Heart right ventricle (tissue), 16 donors: ENCODE data around the gene PEX16. TPM values are rescaled to one million over a fixed set of nuclear protein-coding genes. Genes with fewer than 3 reads are reported as not detected.

Source experiments
- ATAC-seq, 8 donors: fragments of 200-7000 bp; cut with Tn5 transposase; one replicate each; pipeline ENCODE4 v1.9.1; 2020; ENCODE audit warnings: mild to moderate bottlenecking in 8 of 8, moderate library complexity in 8 of 8, moderate number of reproducible peaks in 1 of 8
- DNase-seq, 2 donors: peaks; one replicate each; pipeline ENCODE4 v3.0.0-alpha.2; 2020
- H3K27ac ChIP-seq, 10 donors: fragments of 200-600 bp; sonication (generic) in 2 of 10; one replicate each; pipeline versions ENCODE4 v1.5.0 to v1.8.0; 2020 to 2022; ENCODE audit warnings: mild to moderate bottlenecking in 3 of 10
- H3K27me3 ChIP-seq, 7 donors: fragments of 200-600 bp; one replicate each; pipeline ENCODE4 v1.8.0; 2021 to 2022; ENCODE audit warnings: mild to moderate bottlenecking in 2 of 7
- H3K36me3 ChIP-seq, 9 donors: fragments of 200-600 bp; sonication (generic) in 1 of 9; one replicate each; pipeline versions ENCODE4 v1.5.0 to v1.8.0; 2020 to 2022; ENCODE audit warnings: mild to moderate bottlenecking in 2 of 9
- H3K4me1 ChIP-seq, 9 donors: fragments of 200-600 bp; sonication (generic) in 1 of 9; one replicate each; pipeline versions ENCODE4 v1.5.0 to v1.8.0; 2020 to 2022; ENCODE audit warnings: mild to moderate bottlenecking in 4 of 9
- H3K4me3 ChIP-seq, 10 donors: fragments of 200-600 bp; sonication (generic) in 2 of 10; one replicate each; pipeline versions ENCODE4 v1.5.0 to v1.8.0; 2020 to 2022; ENCODE audit warnings: mild to moderate bottlenecking in 7 of 10, moderate library complexity in 2 of 10
- H3K9me3 ChIP-seq, 11 donors: fragments of 200-600 bp in 10 of 11; sonication (generic) in 2 of 11; one replicate each; pipeline versions ENCODE4 v1.5.0 to v1.8.0; 2013 to 2022; ENCODE audit warnings: mild to moderate bottlenecking in 2 of 11, control low read depth in 1 of 11, moderate library complexity in 1 of 11
- CTCF ChIP-seq, 9 donors: fragments of 200-600 bp; sonication (generic) in 2 of 9; IDR thresholded peaks; one replicate each; pipeline versions ENCODE4 v1.5.0 to v1.8.0; 2021 to 2022; ENCODE audit warnings: antibody characterized with exemption in 9 of 9, mild to moderate bottlenecking in 5 of 9, moderate library complexity in 1 of 9
- WGBS, 2 donors: extraction: QIAGEN DNeasy Blood & Tissue Kit; methylation state at CpG; one replicate each; pipeline ENCODE4 v1.1.7; 2013; ENCODE audit warnings: inconsistent platforms in 1 of 2; 5-methylcytosine and 5-hydroxymethylcytosine counted together
- intact Hi-C, 10 donors: fragments of 100-400 bp; cut with DNase I; formaldehyde crosslinking; loops; one replicate each; pipeline versions ENCODE4 v1.11.1 to v1.14.2; 2022
- polyA plus RNA-seq, 2 donors: library from polyadenylated mRNA; stranded (reverse); fragments of 200-250 nt; gene quantifications; one replicate each; pipeline ENCODE4 v1.2.3, GENCODE V29; 2013
- total RNA-seq, 10 donors: library from RNA; stranded (reverse); fragmentation: NEBNext Ultra II Directional in 3 of 10; extraction: Animal tissue kit (Norgen Biotek cat#: 25700) in 3 of 10; gene quantifications; one replicate each; pipeline versions ENCODE4 v1.2.1 to v1.2.4, GENCODE V29; 2021 to 2023
- donor health status: Arrhythmogenic right ventricular cardiomyopathy.
- donor health status: ischemic (EF 13 %, LVEDD 7.1; RV severe dilation, severe dysfunction).
- donor health status: healthy with polysubstance abuse.
- donor health status: DM: no; HTN: yes; CAD: no.
- donor health status: DM: no; HTN: no; CAD: no.
- donor health status: ischemic (EF 25% LVEDD 6.9; RV normal size, moderate dysfunction).
- donor health status: ischemic (EF 25% LVEDD 5.7; RV mildly dilated, moderate dysfunction).
- donor health status: healthy.
- donor health status: DM: yes; HTN: yes; CAD: no.
- donor health status: Ischemic cardiomyopathy.
- donor health status: ischemic (EF 35%, LVEDD 5.7; RV mildly dilated, moderate dysfunction).
- donor health status: nonischemic (EF 11% LVEDD 7.7; RV severe dilation, severe dysfunction).
- donor health status: DM: yes; HTN: yes; CAD: no.
- donor health status: PGD.
- donor health status: ischemic (EF 29% LVEDD 5.4; RV normal size, mild dysfunction).
- donor health status: nonischemic (EF 23%, LVEDD 6.1; RV moderate dilation, normal function).

Gene PEX16
- total and polyA plus RNA-seq, 12 donors, result 10.8 to 25.4 (median 13.9) TPM

GRCh38 chr11:45885921-45886721 lies 31.6 kb downstream of the PEX16 start:
- no peak for TF ChIP-seq CTCF (IDR thresholded peaks at IDR 0.05)
- Histone ChIP-seq H3K9me3 (no peaks in the 10 kb centered on the region), H3K4me1 (peaks cover 0 to 21% (median 9%) of the 10 kb centered on the region in 9 donors), H3K4me3 (peak overlapping the region in 9 of 10 donors; percentile 30 to 59 (median 50)), H3K36me3 (peaks cover 0 to 26% (median 8%) of the 10 kb centered on the region in 9 donors), H3K27ac (no peak overlapping the region), H3K27me3 (peaks cover 0 to 13% (median 0%) of the 10 kb centered on the region in 7 donors)
- ATAC-seq (peak in 1 of 8 donors; percentile 25), DNase-seq (no peak)
- 17 to 22% methylated on average over 43 of the region's 43 CpGs for WGBS, 2 donors
- intact Hi-C loops, result no loop called here

GRCh38 chr11:45885274-45885920 lies 32.3 kb downstream of the PEX16 start, which contains the start of gene MAPK8IP1:
MAPK8IP1 (plus strand) TSS chr11:45885651; CDS start chr11:45885821, 170 bp downstream.
- Histone ChIP-seq H3K27ac (no peak within 1 kb of the TSS), H3K36me3 (peaks cover 0 to 33% (median 15%) of the 10 kb centered on the region in 9 donors), H3K4me1 (peaks cover 0 to 23% (median 10%) of the 10 kb centered on the region in 9 donors), H3K9me3 (no peaks in the 10 kb centered on the region), H3K4me3 (peak within 1 kb of the TSS in 9 of 10 donors; percentile 30 to 59 (median 50)), H3K27me3 (peaks cover 0 to 13% (median 0%) of the 10 kb centered on the region in 7 donors)
- TF ChIP-seq CTCF (IDR thresholded peaks at IDR 0.05), result peak in 1 of 9 donors; percentile 7
- DNase-seq, result peak; percentile 42 to 55
- intact Hi-C loops, result no loop called here
- peak; percentile 19 to 79 (median 72) for ATAC-seq
- WGBS, 2 donors, result 2% methylated on average over 33 to 73 of the region's 73 CpGs

- Histone ChIP-seq H3K4me3 (peak overlapping the region in 1 of 10 donors; percentile 55), H3K4me1 (peaks cover 0 to 23% (median 10%) of the 10 kb centered on the region in 9 donors), H3K36me3 (peaks cover 0 to 40% (median 22%) of the 10 kb centered on the region in 9 donors), H3K9me3 (no peaks in the 10 kb centered on the region), H3K27me3 (peaks cover 0 to 13% (median 0%) of the 10 kb centered on the region in 7 donors), H3K27ac (no peak overlapping the region)
- WGBS, 2 donors, result 86 to 90% methylated on average over 10 of the region's 10 CpGs
- intact Hi-C loops, result no loop called here
- no peak for ATAC-seq
- TF ChIP-seq CTCF (IDR thresholded peaks at IDR 0.05), result no peak
- DNase-seq, result no peak
Observed at GRCh38 chr11:45884596-45885185, 33.0 kb downstream of the PEX16 start.
